ENCODE measurements around the gene TRIM47.
A peak's percentile ranks its signal among the peaks of the same experiment; 100 is the strongest.

Gene TRIM47, protein sequence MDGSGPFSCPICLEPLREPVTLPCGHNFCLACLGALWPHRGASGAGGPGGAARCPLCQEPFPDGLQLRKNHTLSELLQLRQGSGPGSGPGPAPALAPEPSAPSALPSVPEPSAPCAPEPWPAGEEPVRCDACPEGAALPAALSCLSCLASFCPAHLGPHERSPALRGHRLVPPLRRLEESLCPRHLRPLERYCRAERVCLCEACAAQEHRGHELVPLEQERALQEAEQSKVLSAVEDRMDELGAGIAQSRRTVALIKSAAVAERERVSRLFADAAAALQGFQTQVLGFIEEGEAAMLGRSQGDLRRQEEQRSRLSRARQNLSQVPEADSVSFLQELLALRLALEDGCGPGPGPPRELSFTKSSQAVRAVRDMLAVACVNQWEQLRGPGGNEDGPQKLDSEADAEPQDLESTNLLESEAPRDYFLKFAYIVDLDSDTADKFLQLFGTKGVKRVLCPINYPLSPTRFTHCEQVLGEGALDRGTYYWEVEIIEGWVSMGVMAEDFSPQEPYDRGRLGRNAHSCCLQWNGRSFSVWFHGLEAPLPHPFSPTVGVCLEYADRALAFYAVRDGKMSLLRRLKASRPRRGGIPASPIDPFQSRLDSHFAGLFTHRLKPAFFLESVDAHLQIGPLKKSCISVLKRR

DNA sequence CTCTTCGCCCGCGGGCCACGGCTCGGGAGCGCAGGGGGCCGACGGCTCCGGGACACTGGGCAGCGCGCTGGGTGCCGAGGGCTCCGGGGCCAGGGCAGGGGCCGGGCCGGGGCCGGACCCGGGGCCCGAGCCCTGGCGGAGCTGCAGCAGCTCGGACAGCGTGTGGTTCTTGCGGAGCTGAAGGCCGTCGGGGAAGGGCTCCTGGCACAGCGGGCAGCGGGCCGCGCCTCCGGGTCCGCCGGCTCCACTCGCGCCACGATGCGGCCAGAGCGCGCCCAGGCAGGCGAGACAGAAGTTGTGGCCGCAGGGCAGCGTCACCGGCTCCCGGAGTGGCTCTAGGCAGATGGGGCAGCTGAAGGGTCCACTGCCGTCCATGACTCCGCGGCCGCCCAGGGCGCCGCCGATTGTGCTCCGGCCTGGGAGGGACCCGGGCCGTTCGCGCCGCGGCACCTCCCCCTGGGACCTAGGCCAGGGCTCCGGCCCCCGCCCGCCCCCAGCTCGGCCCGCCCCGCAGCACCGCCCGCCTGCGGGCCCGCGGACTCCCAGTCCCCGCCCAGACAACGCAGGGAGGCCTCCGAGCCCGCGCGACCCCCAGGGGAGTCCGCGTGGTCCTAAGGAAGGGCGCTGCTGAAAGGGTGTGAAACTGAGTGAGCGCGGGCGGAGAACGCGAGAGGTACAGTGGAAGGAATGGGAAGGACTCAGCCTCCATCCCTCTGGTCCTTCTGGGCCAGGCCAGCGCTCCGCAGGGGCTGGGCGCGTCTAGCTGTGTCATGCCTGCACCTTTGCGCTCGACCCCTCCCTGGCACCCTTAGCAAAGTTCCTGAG, at the start of gene TRIM47:
TRIM47 (minus strand) TSS at position 408 of the 825 bp plus-strand sequence; CDS start at position 375, 33 bp downstream.
- DNase-seq: peak in 39 of 42 donors; percentile 23 to 86 (median 70)
- intact Hi-C loops (cut with DNase I): no loop called here

DNA sequence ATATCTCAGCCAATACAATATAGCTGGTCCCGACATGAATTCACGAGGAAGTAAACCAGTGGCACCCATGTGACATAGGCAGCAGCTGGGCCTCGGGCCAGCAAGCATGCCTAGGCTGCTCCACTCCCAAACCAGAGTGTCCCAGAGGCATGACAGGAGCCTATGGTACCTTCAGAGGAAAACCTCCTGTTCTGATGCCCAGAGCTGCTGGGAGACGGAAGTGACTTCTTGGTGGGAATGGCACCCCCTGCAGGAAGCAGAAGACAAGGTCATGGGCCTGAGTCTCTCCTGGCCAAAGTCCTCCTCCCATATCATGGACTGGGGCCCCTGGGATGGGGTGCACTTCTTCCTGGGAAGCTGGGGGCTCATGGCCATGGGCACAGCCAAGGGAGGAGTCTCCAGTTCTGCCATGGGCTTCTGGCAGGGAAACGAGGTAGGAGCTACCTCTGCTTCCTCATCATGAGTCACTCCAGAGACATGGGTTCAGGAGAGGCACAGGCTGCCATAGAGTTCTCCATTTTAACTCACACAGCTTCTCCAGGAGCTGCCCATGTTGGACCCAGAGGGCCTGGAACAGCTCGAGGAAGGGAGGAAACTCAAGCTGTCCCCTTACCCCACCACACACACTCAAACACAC, 49.0 kb upstream of the TRIM47 start:
- intact Hi-C loops (cut with DNase I): no loop called here
- peak in 1 of 42 donors; percentile 38 for DNase-seq

DNA sequence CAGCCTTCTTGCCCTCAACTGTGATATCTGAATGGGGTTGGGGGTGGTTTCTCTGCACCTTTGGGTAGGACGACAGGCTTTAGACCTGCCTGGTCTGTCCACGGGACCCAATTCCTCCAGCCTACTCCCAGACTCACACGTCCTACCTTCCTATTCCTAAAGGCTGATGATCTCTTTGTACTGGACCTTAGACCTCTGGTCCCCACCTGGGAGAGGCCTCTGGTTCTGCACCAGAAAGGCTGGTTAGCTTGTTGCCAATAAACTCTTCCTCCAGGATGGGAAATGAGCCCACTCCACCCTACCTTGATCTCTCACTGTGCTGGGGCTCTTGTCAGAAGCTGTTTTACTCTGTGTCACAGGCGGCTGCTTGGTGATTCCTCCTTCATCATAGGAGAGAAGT, 48.1 kb upstream of the TRIM47 start:
- DNase-seq: no peak
- intact Hi-C loops (cut with DNase I): no loop called here

DNA sequence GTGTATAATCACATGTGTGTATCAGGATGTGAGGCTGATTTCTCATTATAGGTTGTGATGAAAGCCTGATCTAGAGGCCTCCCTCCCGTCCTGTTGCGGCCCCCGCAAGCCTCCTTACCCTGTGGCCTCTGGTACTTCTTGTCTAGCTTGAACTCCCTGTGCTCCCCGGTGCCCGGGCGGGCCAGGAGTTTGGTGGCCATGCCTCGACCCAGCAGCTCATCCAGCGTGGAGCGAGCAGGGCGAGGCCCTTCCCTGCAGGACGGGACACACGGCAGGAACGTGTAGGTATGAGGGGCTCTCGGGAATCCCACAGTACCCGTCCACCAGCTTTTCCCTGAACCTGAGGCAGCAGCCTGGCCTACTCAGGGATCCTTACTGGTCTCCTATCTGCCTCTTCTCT, 47.5 kb upstream of the TRIM47 start:
- intact Hi-C loops (cut with DNase I): no loop called here
- no peak for DNase-seq

DNA sequence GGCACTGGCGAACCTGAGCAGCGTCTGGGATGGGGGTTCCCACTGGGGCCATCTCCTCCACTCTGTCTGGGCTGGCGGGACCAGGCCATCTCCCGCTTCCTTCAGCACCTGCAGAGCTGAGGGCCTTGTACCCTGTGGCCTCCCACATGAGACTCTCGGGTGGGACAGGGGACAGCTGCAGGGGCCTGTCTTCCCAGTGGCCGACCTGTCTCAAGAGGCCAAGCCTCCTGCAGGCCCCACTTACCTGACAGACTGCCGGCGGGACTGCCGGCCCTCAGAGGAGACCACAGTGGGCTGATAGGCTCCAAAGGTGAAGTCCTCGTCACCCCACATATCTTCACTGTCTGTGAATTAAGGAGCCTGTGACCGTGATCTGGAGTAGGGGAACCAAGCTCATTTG, 46.7 kb upstream of the TRIM47 start:
- DNase-seq: no peak
- intact Hi-C loops (cut with DNase I): no loop called here

DNA sequence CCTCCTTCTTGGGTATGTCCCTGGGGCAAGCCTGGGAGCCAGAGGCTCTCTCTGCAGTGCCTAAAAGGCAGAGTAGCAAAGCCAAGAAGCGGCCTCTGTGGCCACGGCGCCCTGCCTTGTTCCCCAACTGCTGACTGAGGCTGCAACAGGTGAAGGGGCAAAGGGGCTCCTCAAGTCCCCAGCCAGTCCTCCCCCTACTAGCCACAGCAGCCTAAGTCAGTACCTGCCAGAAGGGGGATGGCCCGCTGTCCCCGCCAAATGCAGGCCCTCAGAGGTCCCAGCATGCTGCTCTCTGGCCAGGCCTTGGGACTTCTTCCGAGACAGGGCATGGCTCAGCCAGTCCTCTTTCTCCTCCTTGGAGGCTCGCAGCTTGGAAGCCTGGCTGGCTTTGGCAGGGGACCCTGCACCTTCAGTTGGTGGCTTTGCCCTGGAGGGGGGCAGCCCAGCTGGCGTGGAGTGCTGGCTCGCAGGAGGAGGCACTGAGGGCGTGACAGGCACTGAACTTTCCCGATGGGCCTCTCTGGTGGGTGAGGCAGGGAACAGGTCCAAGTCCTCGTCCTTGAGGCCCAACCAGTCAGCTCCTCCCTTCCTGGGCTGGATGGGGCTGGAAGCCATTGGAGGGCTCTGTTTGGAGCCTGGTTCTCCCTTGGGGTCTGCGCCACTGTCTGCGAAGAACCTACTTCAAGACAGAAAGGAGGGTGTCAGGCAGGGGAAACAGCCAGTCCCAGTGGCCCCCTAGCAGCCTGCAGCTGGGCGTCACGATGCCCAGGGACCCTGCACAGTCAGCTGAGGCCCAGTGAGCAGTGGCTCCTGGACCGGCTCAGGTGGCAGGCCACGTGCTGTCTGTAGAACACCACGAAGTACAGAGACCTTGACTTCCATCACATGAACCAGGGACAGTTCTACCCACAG, 44.8 kb upstream of the TRIM47 start:
- no peak for DNase-seq
- intact Hi-C loops (cut with DNase I): no loop called here

DNA sequence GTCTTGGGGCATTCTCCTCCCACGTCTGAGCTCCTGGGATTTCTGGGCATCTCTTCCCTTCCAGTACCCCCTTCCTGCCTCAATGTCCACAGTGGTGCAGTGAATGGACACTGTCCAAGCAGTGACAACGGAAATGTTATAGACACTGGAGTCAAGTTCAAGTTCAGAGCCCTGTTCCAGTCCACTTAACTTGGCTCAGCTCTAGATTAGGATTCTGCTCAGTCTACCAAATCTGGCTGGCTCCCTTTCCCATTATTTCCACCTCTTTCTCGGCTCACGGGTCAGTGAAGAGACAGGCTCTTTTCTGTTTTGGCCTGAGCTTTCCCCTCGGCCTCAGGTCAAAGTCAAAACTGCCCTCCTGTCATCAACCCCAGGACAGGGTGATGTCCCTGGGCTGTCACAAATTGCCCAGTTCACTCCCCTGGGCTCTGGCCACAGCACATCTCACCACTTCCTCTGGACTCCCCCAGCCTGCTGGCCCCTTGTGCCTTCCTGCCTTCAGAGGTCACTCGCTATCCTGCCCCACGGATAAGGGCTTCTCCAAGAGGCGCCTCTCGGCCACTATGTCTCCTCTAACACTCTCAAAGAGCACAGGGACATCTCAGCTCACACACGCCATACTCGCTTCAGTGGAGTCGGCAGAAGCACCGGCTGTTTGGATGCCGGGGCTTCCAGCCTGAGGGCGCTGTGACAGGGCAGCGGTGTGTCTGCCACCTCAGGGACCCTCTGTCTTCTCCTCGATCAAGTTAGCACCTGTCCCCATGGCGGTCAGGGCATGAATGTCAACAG, 44.0 kb upstream of the TRIM47 start:
- DNase-seq: no peak
- intact Hi-C loops (cut with DNase I): no loop called here

DNA sequence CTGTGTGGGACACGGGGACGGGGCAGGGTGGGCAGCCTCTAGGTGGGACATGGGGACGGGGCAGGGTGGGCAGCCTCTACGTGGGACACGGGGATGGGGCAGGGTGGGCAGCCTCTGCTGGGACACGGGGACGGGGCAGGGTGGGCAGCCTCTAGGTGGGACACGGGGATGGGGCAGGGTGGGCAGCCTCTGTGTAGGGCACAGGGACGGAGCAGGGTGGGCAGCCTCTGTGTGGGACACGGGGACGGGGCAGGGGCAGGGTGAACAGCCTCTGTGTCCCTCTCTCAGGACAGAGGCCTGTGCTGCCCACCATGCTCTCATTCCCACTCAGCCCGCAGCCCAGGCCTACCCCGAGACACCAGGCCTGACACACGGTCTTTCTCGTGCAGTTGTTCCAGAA, 43.2 kb upstream of the TRIM47 start:
- intact Hi-C loops (cut with DNase I): no loop called here
- no peak for DNase-seq

DNA sequence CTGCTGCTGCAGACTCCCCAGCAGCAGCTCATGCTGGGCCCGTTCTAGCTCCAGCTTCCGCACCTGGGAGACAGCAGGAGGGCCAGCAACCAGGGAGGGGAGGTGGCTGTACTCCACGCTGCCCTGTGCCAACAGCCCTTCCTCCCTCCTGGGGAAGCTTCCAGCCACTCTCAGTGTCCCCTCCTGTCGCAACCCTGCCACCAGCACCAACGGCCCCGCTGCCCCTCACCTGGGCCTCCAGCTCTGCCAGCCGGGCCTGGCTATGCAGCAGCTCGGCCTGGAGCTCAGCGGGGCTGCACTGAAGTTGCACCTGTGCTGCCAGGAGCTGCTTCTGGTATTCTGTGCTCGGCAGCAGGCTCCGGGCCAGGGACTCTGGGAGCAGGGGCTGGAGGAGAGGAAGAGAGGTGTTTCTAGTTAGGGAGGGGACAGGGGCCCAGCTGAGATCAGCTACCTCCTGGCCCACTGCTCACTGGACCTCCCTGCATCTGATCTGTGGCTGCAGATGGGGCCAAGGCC, 41.7 kb upstream of the TRIM47 start:
- intact Hi-C loops (cut with DNase I): no loop called here
- DNase-seq: no peak

DNA sequence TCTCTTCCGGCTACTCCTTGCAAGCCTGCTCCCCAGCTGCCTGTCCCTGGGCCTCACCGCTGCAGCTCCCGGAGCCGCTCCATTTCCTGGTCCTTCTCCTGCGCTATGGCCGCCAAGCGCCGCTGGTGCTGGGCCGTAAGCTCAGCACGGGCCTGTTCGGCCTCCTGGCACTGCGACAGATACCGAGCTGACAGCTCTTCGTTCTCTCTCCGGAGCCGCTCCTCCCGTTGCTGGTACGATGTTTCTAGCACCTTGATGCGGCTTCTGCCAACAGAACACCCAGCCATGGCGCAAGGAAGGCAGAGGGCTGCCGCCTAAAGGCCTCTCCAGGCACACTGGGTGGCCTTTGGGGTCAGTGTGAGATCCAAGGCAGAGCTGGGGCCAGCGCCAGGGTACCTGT, 41.2 kb upstream of the TRIM47 start:
- no peak for DNase-seq
- intact Hi-C loops (cut with DNase I): no loop called here

DNA sequence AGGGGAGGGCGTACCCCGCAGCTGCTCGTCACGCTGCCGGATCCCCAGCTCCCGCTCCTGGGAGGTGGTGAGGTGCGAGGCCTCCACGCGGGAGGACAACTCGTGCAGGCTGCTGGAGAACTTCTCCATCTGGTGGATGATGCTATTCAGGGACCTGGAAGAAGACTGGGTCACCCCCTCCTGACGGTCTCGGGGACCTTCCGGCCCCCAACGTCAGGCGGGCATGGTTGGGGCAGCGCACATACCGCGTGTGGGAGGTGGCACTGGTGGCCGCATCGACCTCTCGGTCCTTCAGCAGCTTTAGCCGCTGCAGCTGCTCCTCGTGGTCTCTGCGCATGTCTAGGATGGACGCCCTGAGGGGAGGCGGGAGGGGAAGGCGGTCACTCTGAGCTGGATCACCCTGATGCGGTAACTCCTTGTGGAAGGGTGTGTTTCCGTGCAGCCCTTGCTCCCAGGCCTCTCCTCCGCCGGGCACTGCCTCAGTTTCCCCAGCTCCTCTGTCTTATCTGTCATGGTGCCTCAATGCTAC, 39.6 kb upstream of the TRIM47 start:
- intact Hi-C loops (cut with DNase I): no loop called here
- no peak for DNase-seq

DNA sequence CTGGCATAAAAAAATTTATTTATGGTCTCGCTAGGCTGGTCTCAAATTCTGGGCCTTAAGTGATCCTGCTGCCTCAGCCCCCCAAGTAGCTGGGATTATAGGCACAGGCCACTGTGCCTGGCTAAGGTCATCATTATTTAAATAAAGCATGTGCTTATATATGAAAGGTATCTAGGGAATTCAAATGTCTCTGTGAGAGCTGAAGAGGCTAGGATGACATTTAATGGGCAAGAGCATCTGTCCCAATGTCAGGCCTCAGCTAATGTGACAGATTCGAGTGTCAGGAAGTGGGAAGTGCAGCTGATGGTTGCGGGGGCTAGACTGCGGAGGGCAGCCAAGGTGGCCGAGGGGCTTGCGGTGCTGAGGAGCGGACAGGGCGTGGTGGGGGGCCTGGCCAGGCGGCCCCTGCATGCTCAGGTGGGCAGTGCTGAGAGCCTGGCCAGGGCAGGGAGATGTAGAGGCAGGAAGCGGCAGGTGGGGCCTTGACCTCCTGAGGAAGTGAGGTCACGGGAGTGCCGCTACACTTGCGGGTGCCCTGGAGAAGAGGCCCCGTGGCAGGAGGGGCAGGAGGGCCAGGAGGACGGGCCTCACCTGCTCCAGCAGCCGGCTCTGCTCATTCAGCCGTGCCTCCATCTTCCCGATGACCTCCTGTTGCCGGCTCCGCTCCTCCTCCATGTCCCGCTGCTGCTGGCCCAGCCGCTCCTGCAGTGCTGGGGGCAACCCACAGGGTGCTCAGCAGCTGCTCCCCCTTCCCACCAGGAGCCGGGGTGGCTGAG, 38.9 kb upstream of the TRIM47 start:
- DNase-seq: no peak
- intact Hi-C loops (cut with DNase I): no loop called here

DNA sequence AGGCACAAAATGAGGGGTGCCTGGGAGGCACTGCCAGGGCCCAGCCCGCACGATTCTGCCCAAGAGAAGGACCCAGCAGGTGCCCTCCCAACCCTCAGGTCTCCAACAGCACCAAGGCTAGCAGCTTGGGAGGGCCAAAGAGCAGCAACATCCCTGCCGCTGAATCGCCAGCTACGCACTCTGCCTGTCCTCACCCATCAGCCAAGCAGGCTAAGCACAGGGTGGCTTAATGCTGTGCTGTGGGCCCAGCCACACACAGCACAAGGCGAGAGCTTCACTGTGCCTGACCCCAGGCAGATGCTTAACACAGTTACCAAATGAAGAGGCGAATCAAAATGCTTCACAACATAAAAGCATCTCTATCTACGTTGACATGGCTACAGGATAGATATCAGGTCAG, 36.9 kb upstream of the TRIM47 start:
- no peak for DNase-seq

DNA sequence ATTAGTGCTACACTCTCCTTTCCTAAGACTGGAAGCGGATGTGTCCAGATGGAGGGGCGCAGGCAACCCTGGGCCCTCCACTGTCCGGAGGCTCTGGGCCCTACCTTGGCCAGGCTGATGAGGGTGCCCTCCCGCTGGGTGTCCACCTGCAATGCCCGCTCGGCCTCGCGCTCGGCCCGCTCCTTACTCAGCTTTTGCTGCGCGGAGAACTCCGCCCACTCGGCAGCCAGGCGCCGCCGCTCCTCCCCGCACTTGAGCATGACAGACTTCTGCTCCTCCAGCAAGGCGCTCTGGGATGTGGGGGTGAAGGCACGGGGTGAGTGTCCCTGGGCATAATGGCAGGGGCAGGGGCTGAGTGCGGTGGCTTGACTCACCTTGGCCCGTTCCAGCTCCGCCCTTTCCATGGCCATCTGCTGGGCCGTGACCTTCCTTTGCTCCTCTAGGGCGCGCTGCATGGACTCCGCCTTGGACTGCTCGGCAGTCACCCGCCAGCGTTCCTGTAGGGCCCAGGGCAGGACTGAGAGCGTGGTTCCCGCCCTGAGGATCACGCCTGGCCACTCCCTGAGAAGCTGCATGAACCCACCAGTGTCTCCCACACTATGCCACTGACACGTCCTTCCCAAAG, 36.4 kb upstream of the TRIM47 start:
- DNase-seq: peak in 41 of 42 donors; percentile 16 to 87 (median 68)
- intact Hi-C loops (cut with DNase I): no loop called here

More for the DNA sequence above, 36.9 kb upstream of the TRIM47 start:
- intact Hi-C loops (cut with DNase I): no loop called here

DNA sequence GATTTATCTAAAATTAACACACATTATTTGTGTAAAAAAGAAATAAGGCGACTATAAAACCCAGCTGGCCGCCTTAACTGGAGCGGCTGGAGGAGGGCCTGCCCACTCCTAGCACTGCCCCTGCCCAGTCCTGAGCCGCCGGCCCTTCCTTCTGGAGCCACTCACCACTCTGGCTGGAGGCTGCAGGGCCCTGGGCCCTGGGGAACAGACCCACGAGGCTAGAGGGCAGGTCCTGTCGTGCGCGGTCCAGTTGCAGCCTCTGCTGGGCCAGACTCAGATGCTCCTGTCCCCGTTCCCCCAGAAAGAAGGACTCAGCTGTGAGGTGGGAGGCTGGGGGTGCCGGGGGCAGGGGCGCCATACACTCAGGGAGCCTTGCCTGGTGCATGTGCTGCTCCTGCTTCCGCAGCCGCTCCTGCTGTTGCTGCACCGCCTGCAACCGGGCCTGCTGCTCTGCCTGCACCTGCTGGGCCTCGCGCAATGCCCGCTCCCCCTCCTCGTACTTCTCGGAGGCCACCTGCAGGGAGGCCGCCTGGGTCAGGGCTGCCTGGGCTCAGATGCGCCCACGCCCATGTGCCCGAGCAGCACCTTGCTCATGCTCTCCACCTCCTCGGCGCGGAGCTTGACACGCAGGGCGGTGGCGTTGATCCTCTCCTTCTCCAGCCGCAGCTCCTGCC, 35.3 kb upstream of the TRIM47 start:
- DNase-seq: no peak
- intact Hi-C loops (cut with DNase I): no loop called here
